ENCODE measurements around the gene DHRS7. TPM values are rescaled to one million over a fixed set of nuclear protein-coding genes. Genes with fewer than 3 reads are reported as not detected.

Gene DHRS7
- polyA plus RNA-seq, 3 donors from 2014 or later, result 415 to 674 (median 485) TPM

- Mint-ChIP-seq H3K4me1 (no peaks in the 10 kb centered on the region), H3K4me3 (no peak overlapping the region)
Measured at GRCh38 chr14:60197629-60198303, 32.6 kb upstream of the DHRS7 start.

GRCh38 chr14:60196291-60196690 lies 31.1 kb upstream of the DHRS7 start:
- DNase-seq, result no peak
- Mint-ChIP-seq H3K27me3 (ENCODE audit: low read depth in 3 of 3) (peaks cover 3 to 12% (median 7%) of the 10 kb centered on the region in 3 donors), H3K27ac (no peak overlapping the region), H3K9me3 (peaks cover 0 to 18% (median 11%) of the 10 kb centered on the region in 6 donors), H3K36me3 (peaks cover 0 to 5% (median 0%) of the 10 kb centered on the region in 3 donors), H3K4me3 (no peak overlapping the region), H3K4me1 (no peaks in the 10 kb centered on the region)

More at GRCh38 chr14:60197629-60198303, 32.6 kb upstream of the DHRS7 start:
- peaks cover 0 to 18% (median 11%) of the 10 kb centered on the region in 6 donors for H3K9me3 Mint-ChIP-seq
- no peak overlapping the region for H3K27ac Mint-ChIP-seq
- no peak for DNase-seq
- peaks cover 0 to 5% (median 0%) of the 10 kb centered on the region in 3 donors for H3K36me3 Mint-ChIP-seq
- H3K27me3 Mint-ChIP-seq (ENCODE audit: low read depth in 3 of 3), result peaks cover 1 to 16% (median 5%) of the 10 kb centered on the region in 3 donors

GRCh38 chr14:60195179-60195810 lies 30.1 kb upstream of the DHRS7 start:
- Mint-ChIP-seq H3K27ac (no peak overlapping the region), H3K36me3 (peaks cover 0 to 5% (median 0%) of the 10 kb centered on the region in 3 donors), H3K9me3 (peaks cover 0 to 18% (median 11%) of the 10 kb centered on the region in 6 donors), H3K27me3 (ENCODE audit: low read depth in 3 of 3) (peaks cover 3 to 7% (median 7%) of the 10 kb centered on the region in 3 donors), H3K4me3 (no peak overlapping the region), H3K4me1 (no peaks in the 10 kb centered on the region)
- peak in 1 of 3 donors; percentile 14 for DNase-seq

GRCh38 chr14:60189923-60190840 lies 25.0 kb upstream of the DHRS7 start:
- no peaks in the 10 kb centered on the region for H3K9me3 Mint-ChIP-seq
- H3K4me3 Mint-ChIP-seq, result no peak overlapping the region
- H3K4me1 Mint-ChIP-seq, result no peaks in the 10 kb centered on the region
- no peak overlapping the region for H3K27ac Mint-ChIP-seq
- H3K27me3 Mint-ChIP-seq (ENCODE audit: low read depth in 3 of 3), result peaks cover 2 to 7% (median 2%) of the 10 kb centered on the region in 3 donors
- DNase-seq, result no peak
- H3K36me3 Mint-ChIP-seq, result no peaks in the 10 kb centered on the region

- no peak for DNase-seq
- Mint-ChIP-seq H3K9me3 (no peaks in the 10 kb centered on the region), H3K36me3 (no peaks in the 10 kb centered on the region), H3K4me1 (peaks cover 4 to 10% of the 10 kb centered on the region in 2 donors), H3K27me3 (ENCODE audit: low read depth in 3 of 3) (peaks cover 2 to 7% (median 2%) of the 10 kb centered on the region in 3 donors), H3K4me3 (no peak overlapping the region), H3K27ac (no peak overlapping the region)
Measured at GRCh38 chr14:60188696-60189095, 23.5 kb upstream of the DHRS7 start.

GRCh38 chr14:60188115-60188514 lies 22.9 kb upstream of the DHRS7 start:
- H3K27ac Mint-ChIP-seq, result no peak overlapping the region

GRCh38 chr14:60184905-60185555 lies 19.8 kb upstream of the DHRS7 start:
- Mint-ChIP-seq H3K27ac (peak overlapping the region in 1 of 6 donors; percentile 94), H3K27me3 (ENCODE audit: low read depth in 3 of 3) (peaks cover 0 to 3% (median 3%) of the 10 kb centered on the region in 3 donors), H3K36me3 (no peaks in the 10 kb centered on the region), H3K4me3 (no peak overlapping the region), H3K4me1 (peaks cover 10 to 18% of the 10 kb centered on the region in 2 donors), H3K9me3 (no peaks in the 10 kb centered on the region)
- DNase-seq, result no peak

More at GRCh38 chr14:60188115-60188514, 22.9 kb upstream of the DHRS7 start:
- Mint-ChIP-seq H3K27me3 (ENCODE audit: low read depth in 3 of 3) (peaks cover 2 to 7% (median 2%) of the 10 kb centered on the region in 3 donors), H3K4me1 (peaks cover 9 to 15% of the 10 kb centered on the region in 2 donors), H3K9me3 (no peaks in the 10 kb centered on the region), H3K36me3 (no peaks in the 10 kb centered on the region), H3K4me3 (no peak overlapping the region)
- no peak for DNase-seq

- peak overlapping the region; percentile 72 to 91 (median 84) for H3K4me3 Mint-ChIP-seq
- peaks cover 10 to 18% of the 10 kb centered on the region in 2 donors for H3K4me1 Mint-ChIP-seq
- H3K9me3 Mint-ChIP-seq, result peaks cover 0 to 1% (median 0%) of the 10 kb centered on the region in 6 donors
- peak; percentile 69 to 77 (median 73) for DNase-seq
- H3K27me3 Mint-ChIP-seq (ENCODE audit: low read depth in 3 of 3), result peaks cover 0 to 3% (median 3%) of the 10 kb centered on the region in 3 donors
- H3K36me3 Mint-ChIP-seq, result no peaks in the 10 kb centered on the region
- H3K27ac Mint-ChIP-seq, result peak overlapping the region; percentile 94 to 97 (median 95)
Measured at GRCh38 chr14:60184146-60184904, 19.1 kb upstream of the DHRS7 start.

GRCh38 chr14:60183741-60184140 lies 18.5 kb upstream of the DHRS7 start:
- H3K4me1 Mint-ChIP-seq, result peaks cover 10 to 18% of the 10 kb centered on the region in 2 donors
- H3K27ac Mint-ChIP-seq, result peak overlapping the region; percentile 94 to 97 (median 95)
- peak overlapping the region; percentile 72 to 91 (median 84) for H3K4me3 Mint-ChIP-seq
- no peaks in the 10 kb centered on the region for H3K36me3 Mint-ChIP-seq
- DNase-seq, result no peak
- H3K27me3 Mint-ChIP-seq (ENCODE audit: low read depth in 3 of 3), result peaks cover 0 to 3% (median 3%) of the 10 kb centered on the region in 3 donors
- peaks cover 0 to 1% (median 0%) of the 10 kb centered on the region in 6 donors for H3K9me3 Mint-ChIP-seq

GRCh38 chr14:60183138-60183537 lies 17.9 kb upstream of the DHRS7 start:
- Mint-ChIP-seq H3K36me3 (no peaks in the 10 kb centered on the region), H3K27me3 (ENCODE audit: low read depth in 3 of 3) (peaks cover 0 to 3% (median 3%) of the 10 kb centered on the region in 3 donors), H3K4me3 (peak overlapping the region; percentile 46 to 91 (median 84)), H3K4me1 (peaks cover 10 to 18% of the 10 kb centered on the region in 2 donors), H3K9me3 (peaks cover 0 to 1% (median 0%) of the 10 kb centered on the region in 6 donors), H3K27ac (peak overlapping the region; percentile 94 to 97 (median 95))
- no peak for DNase-seq

GRCh38 chr14:60179431-60179869 lies 14.3 kb upstream of the DHRS7 start:
- Mint-ChIP-seq H3K9me3 (peaks cover 0 to 1% (median 0%) of the 10 kb centered on the region in 6 donors), H3K4me3 (no peak overlapping the region), H3K27me3 (ENCODE audit: low read depth in 3 of 3) (peaks cover 0 to 7% (median 2%) of the 10 kb centered on the region in 3 donors), H3K36me3 (no peaks in the 10 kb centered on the region), H3K27ac (no peak overlapping the region), H3K4me1 (peaks cover 10 to 16% of the 10 kb centered on the region in 2 donors)
- no peak for DNase-seq

GRCh38 chr14:60178820-60179219 lies 13.6 kb upstream of the DHRS7 start:
- peaks cover 8 to 9% of the 10 kb centered on the region in 2 donors for H3K4me1 Mint-ChIP-seq
- no peak overlapping the region for H3K27ac Mint-ChIP-seq

More at GRCh38 chr14:60178820-60179219, 13.6 kb upstream of the DHRS7 start:
- DNase-seq, result no peak
- Mint-ChIP-seq H3K27me3 (ENCODE audit: low read depth in 3 of 3) (peaks cover 0 to 7% (median 2%) of the 10 kb centered on the region in 3 donors), H3K4me3 (no peak overlapping the region), H3K9me3 (peaks cover 0 to 1% (median 0%) of the 10 kb centered on the region in 6 donors), H3K36me3 (peaks cover 0 to 3% (median 0%) of the 10 kb centered on the region in 3 donors)

Data from immature natural killer cell (primary cell).